Parathyroid adenoma (tissue), 2 donors: ENCODE results near the gene CDK12.
"Not testable (repeated sequence)": the region's sequence is repeated elsewhere in the genome, so short reads cannot be mapped to it uniquely, and the experiment has no call there.

ENCODE experiments used
- H2AFZ ChIP-seq: fragments of 300-600 bp; sonication (generic); one replicate; pipeline ENCODE4 v1.7.0; 2017; ENCODE audit warnings: antibody characterized with exemption, mild to moderate bottlenecking
- H3K27ac ChIP-seq: fragments of 300-600 bp; sonication (generic); one replicate; pipeline ENCODE4 v1.7.0; 2017
- H3K27me3 ChIP-seq: fragments of 300-600 bp; sonication (generic); one replicate; pipeline ENCODE4 v1.7.0; 2017; ENCODE audit warnings: low read length; ENCODE audit not compliant: control insufficient read depth, insufficient read depth
- H3K36me3 ChIP-seq: fragments of 300-600 bp; sonication (generic); one replicate; pipeline ENCODE4 v1.7.0; 2017; ENCODE audit warnings: low read length; ENCODE audit not compliant: control insufficient read depth, insufficient read depth
- H3K4me1 ChIP-seq: fragments of 300-600 bp; sonication (generic); one replicate; pipeline ENCODE4 v1.7.0; 2017; ENCODE audit warnings: control low read depth
- H3K4me2 ChIP-seq: fragments of 300-600 bp; sonication (generic); one replicate; pipeline ENCODE4 v1.7.0; 2017; ENCODE audit warnings: low read length
- H3K4me3 ChIP-seq: fragments of 300-600 bp; sonication (generic); one replicate; pipeline ENCODE4 v1.7.0; 2017; ENCODE audit warnings: low read depth, low read length
- H3K79me2 ChIP-seq: fragments of 300-600 bp; sonication (generic); one replicate; pipeline ENCODE4 v1.7.0; 2017; ENCODE audit warnings: control low read depth
- H3K9ac ChIP-seq: fragments of 300-600 bp; sonication (generic); one replicate; pipeline ENCODE4 v1.7.0; 2017; ENCODE audit warnings: mild to moderate bottlenecking
- H3K9me3 ChIP-seq: fragments of 300-600 bp; sonication (generic); one replicate; pipeline ENCODE4 v1.7.0; 2017; ENCODE audit warnings: low read length; ENCODE audit not compliant: control insufficient read depth
- CTCF ChIP-seq: fragments of 300-600 bp; sonication (generic); IDR thresholded peaks from one replicate; pipeline ENCODE4 v1.7.0; 2017; ENCODE audit warnings: antibody characterized with exemption, mild to moderate bottlenecking
- donor health status: primary hyperparathyroidism.

CDK12 gene

GRCh38 chr17:39538866-39539265 is 77.6 kb downstream of the CDK12 start:
- no peaks in the 10 kb centered on the region for H3K9me3 ChIP-seq
- no peaks in the 10 kb centered on the region for H3K79me2 ChIP-seq
- no peak overlapping the region for H3K9ac ChIP-seq
- no peak for TF ChIP-seq CTCF
- no peaks in the 10 kb centered on the region for H3K36me3 ChIP-seq
- no peak overlapping the region for H3K27ac ChIP-seq
- H2AFZ ChIP-seq, result no peak overlapping the region
- no peak overlapping the region for H3K4me2 ChIP-seq
- H3K4me1 ChIP-seq, result no peaks in the 10 kb centered on the region
- no peaks in the 10 kb centered on the region for H3K27me3 ChIP-seq
- H3K4me3 ChIP-seq, result no peak overlapping the region

GRCh38 chr17:39540611-39541010 is 79.3 kb downstream of the CDK12 start:
- Histone ChIP-seq H3K27ac (no peak overlapping the region), H3K9ac (no peak overlapping the region), H2AFZ (no peak overlapping the region), H3K4me2 (no peak overlapping the region), H3K36me3 (no peaks in the 10 kb centered on the region), H3K4me1 (no peaks in the 10 kb centered on the region), H3K9me3 (no peaks in the 10 kb centered on the region), H3K79me2 (no peaks in the 10 kb centered on the region), H3K27me3 (no peaks in the 10 kb centered on the region), H3K4me3 (no peak overlapping the region)
- TF ChIP-seq CTCF, result no peak

DNA sequence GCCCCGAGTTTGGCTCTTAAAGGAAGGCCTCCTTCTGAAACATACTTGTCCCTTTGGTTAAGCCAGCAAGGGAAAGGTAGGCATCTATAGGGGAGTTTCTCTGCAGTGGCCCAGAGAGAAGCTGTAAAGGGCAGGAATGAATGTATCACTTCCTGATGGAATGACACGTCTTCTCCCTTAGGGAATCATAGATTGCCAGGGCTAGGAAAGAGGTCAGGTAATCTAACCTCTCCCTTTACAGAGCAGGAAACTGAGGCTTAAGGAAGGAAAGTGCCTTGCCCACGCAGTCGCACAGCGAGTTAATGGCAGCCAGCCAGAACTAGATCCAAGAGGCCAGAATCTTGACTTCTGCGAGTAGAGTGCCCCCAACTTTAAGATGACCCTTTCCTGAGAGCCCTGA is 80.4 kb downstream of the CDK12 start:
- Histone ChIP-seq H3K9me3 (no peaks in the 10 kb centered on the region), H3K4me1 (no peaks in the 10 kb centered on the region), H3K36me3 (no peaks in the 10 kb centered on the region), H3K79me2 (no peaks in the 10 kb centered on the region), H3K4me3 (no peak overlapping the region), H3K27me3 (no peaks in the 10 kb centered on the region), H3K4me2 (no peak overlapping the region), H3K9ac (no peak overlapping the region), H2AFZ (no peak overlapping the region), H3K27ac (no peak overlapping the region)
- TF ChIP-seq CTCF, result no peak

GRCh38 chr17:39543176-39543575 is 81.9 kb downstream of the CDK12 start:
- Histone ChIP-seq H3K4me1 (no peaks in the 10 kb centered on the region), H3K4me2 (no peak overlapping the region), H3K9ac (no peak overlapping the region), H3K79me2 (no peaks in the 10 kb centered on the region), H3K27me3 (no peaks in the 10 kb centered on the region), H2AFZ (no peak overlapping the region), H3K9me3 (no peaks in the 10 kb centered on the region), H3K27ac (no peak overlapping the region), H3K4me3 (no peak overlapping the region), H3K36me3 (no peaks in the 10 kb centered on the region)
- TF ChIP-seq CTCF, result no peak

DNA sequence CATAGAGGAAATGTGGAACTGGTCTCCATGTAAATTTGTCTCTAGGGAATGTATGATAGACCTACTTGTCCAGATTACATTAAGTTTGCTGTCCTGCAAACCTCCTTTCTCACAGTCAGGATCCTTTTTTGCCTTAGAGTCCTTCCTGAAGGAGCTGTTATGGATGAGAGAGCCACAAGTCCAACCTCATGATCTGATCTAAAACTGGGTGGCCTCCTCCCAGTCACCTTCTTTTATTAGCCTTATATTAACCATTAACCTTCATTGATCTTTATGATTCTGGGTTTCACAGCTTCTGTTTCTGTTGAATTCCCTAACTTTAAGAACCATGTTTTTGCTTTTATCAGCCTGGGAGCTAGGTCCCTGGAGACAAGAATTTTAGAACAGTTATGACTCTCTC is 82.4 kb downstream of the CDK12 start:
- Histone ChIP-seq H3K4me1 (no peaks in the 10 kb centered on the region), H3K27ac (no peak overlapping the region), H3K9ac (no peak overlapping the region), H3K4me2 (no peak overlapping the region), H3K27me3 (no peaks in the 10 kb centered on the region), H3K79me2 (no peaks in the 10 kb centered on the region), H2AFZ (no peak overlapping the region), H3K4me3 (no peak overlapping the region), H3K9me3 (no peaks in the 10 kb centered on the region), H3K36me3 (no peaks in the 10 kb centered on the region)
- TF ChIP-seq CTCF, result no peak

DNA sequence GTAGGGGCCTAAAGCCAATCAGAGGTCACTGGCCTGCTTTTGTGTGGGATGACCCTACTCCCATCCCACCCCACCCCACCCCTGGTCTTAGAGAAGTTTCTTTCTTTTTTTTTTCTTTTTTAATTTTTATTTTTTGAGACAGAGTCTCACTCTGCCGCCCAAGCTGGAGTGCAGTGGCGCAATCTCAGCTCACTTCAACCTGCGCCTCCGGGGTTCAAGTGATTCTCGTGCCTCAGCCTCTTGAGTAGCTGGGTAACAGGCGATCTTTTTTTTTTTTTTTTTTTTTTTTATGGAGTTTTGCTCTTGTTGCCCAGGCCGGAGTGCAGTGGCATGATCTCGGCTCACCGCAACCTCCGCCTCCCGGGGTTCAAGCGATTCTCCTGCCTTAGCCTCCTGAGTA is 83.1 kb downstream of the CDK12 start:
- H3K27me3 ChIP-seq, H3K4me1 ChIP-seq, H3K79me2 ChIP-seq, H3K4me2 ChIP-seq, H2AFZ ChIP-seq, H3K27ac ChIP-seq, H3K9ac ChIP-seq, H3K9me3 ChIP-seq, H3K36me3 ChIP-seq, H3K4me3 ChIP-seq: not testable (repeated sequence)
